Activated B cell treated with CpG ODN at 0.5 μM for 24 hours (primary cell): Measurements from ENCODE around the gene KASH5. TPM values are rescaled to one million over a fixed set of nuclear protein-coding genes. Genes with fewer than 3 reads are reported as not detected.

Experiments
- ATAC-seq: fragments of 200-7000 bp; cut with Tn5 transposase; one replicate; pipeline ENCODE4 v1.10.0; 2021; ENCODE audit warnings: low read depth, mild to moderate bottlenecking, moderate library complexity
- CTCF ChIA-PET: fragments of 350-600 bp; sonication (Branson Sonifier 250); formaldehyde crosslinking; loops from one replicate; lab custom pipeline; 2021; ENCODE audit warnings: antibody characterized with exemption; lab: Charles Lee
- POLR2A ChIA-PET: fragments of 350-600 bp; sonication (Branson Sonifier 250); formaldehyde crosslinking; loops from one replicate; lab custom pipeline; 2021; ENCODE audit warnings: antibody characterized with exemption; lab: Charles Lee
- DNase-seq: peaks from one replicate; pipeline ENCODE4 v3.0.0; 2022
- H3K27ac Mint-ChIP-seq: one replicate; pipeline ENCODE4 v1.8.0; 2020; ENCODE audit warnings: mixed read lengths
- H3K27me3 Mint-ChIP-seq: one replicate; pipeline ENCODE4 v1.8.0; 2021; ENCODE audit warnings: mixed read lengths
- H3K36me3 Mint-ChIP-seq: one replicate; pipeline ENCODE4 v1.8.0; 2021; ENCODE audit warnings: low read depth, mixed read lengths
- H3K4me1 Mint-ChIP-seq: one replicate; pipeline ENCODE4 v1.8.0; 2021; ENCODE audit warnings: mixed read lengths
- H3K4me3 Mint-ChIP-seq: one replicate; pipeline ENCODE4 v1.8.0; 2020; ENCODE audit warnings: mild to moderate bottlenecking, mixed read lengths
- H3K9me3 Mint-ChIP-seq: one replicate; pipeline ENCODE4 v1.8.0; 2020; ENCODE audit warnings: mixed read lengths
- intact Hi-C: fragments of 100-400 bp; cut with micrococcal nuclease; formaldehyde crosslinking; loops from one replicate; pipeline ENCODE4 v1.15.1; 2024
- total RNA-seq: library from RNA; stranded (reverse); gene quantifications from 2 replicates; pipeline ENCODE4 v1.2.3, GENCODE V29; 2022
- TF ChIP-seq, protein P1 (sequence below): fragments of 200-600 bp; IDR thresholded peaks from one replicate; pipeline ENCODE4 v1.8.0; 2022; ENCODE audit warnings: antibody characterized with exemption, mild to moderate bottlenecking

KASH5 gene
- total RNA-seq, 1 donor from 2014 or later, result 0.62 TPM

DNA sequence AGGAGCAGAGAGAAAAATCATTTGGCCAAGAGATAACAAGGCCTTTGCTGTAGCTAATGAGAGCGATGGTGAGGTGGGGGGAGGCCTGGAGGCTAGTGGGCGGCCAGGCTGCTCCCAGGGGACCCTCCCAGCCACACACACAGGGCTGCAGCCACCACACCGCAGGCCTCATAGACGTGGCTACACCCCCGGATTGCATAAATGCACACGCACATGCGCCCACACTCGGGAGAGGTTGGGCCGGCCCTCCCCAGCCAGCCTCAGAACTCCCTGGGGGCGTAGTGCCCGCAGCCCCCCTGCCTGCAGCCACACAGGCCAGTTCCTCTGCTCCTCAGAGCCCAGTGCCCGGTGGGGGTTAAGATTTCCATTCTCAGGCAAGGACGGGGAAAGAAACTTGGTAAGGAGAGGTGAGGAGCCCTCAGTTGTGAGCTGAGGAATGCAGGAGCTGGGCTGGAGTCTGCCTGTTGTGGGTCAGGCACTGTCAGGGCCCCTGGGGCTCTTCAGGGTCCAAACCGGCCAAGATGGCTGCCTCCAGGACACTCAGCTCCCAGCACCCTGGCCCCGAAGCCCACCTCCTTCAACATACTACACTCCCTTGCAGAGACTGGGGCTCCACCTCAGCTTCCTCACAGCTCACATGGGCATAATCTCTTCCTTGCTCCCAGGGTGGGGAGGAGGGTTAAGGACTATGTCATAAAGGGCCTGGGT is 27.2 kb downstream of the KASH5 start:
- Mint-ChIP-seq H3K36me3 (no peaks in the 10 kb centered on the region), H3K27ac (no peak overlapping the region), H3K27me3 (peaks cover 26% of the 10 kb centered on the region), H3K4me1 (peaks cover 37% of the 10 kb centered on the region), H3K4me3 (no peak overlapping the region), H3K9me3 (no peaks in the 10 kb centered on the region)
- DNase-seq, result no peak
- POLR2A ChIA-PET, result interaction anchor here (0.6 to 1.5 kb wide), 2 partner anchors 16 to 422 kb away, joined by 3 to 4 read pairs; partner anchors contain the start of genes GYS1 and RUVBL2
- TF ChIP-seq, protein P1, sequence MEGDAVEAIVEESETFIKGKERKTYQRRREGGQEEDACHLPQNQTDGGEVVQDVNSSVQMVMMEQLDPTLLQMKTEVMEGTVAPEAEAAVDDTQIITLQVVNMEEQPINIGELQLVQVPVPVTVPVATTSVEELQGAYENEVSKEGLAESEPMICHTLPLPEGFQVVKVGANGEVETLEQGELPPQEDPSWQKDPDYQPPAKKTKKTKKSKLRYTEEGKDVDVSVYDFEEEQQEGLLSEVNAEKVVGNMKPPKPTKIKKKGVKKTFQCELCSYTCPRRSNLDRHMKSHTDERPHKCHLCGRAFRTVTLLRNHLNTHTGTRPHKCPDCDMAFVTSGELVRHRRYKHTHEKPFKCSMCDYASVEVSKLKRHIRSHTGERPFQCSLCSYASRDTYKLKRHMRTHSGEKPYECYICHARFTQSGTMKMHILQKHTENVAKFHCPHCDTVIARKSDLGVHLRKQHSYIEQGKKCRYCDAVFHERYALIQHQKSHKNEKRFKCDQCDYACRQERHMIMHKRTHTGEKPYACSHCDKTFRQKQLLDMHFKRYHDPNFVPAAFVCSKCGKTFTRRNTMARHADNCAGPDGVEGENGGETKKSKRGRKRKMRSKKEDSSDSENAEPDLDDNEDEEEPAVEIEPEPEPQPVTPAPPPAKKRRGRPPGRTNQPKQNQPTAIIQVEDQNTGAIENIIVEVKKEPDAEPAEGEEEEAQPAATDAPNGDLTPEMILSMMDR, result no peak
- CTCF ChIA-PET, result interaction anchor here (1.9 kb wide), 1 partner anchor 24 kb away, joined by 5 read pairs; no protein-coding TSS in a partner anchor
- intact Hi-C loops, result no loop called here
- peak; percentile 79 for ATAC-seq

DNA sequence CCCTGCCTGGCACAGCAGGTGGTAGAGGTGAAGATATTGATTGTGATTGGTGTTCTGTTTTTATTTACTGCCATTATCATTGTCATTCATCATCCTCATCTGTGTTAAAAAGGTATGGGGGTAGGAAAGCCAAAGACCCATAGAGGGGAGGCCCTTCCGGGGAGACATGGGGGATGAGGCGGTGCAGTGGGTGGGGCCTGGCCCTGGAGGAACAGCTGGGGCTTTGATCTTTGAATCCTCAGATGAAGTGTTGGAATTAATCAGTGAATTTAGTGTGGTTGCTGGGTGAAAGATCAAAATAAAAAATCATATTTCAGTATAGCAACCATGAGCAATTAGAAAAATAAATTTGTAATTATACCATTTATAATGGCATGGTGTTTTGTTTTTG is 27.8 kb downstream of the KASH5 start:
- DNase-seq (no peak), ATAC-seq (no peak)
- Mint-ChIP-seq H3K4me1 (peaks cover 38% of the 10 kb centered on the region), H3K27me3 (peaks cover 32% of the 10 kb centered on the region), H3K27ac (no peak overlapping the region), H3K9me3 (no peaks in the 10 kb centered on the region), H3K4me3 (no peak overlapping the region), H3K36me3 (no peaks in the 10 kb centered on the region)
- POLR2A ChIA-PET, result interaction anchor here (0.6 to 1.5 kb wide), 2 partner anchors 16 to 422 kb away, joined by 3 to 4 read pairs; partner anchors contain the start of genes GYS1 and RUVBL2
- intact Hi-C loops, result no loop called here
- TF ChIP-seq, protein P1, result no peak
- CTCF ChIA-PET, result interaction anchor here (1.9 kb wide), 1 partner anchor 24 kb away, joined by 5 read pairs; no protein-coding TSS in a partner anchor

DNA sequence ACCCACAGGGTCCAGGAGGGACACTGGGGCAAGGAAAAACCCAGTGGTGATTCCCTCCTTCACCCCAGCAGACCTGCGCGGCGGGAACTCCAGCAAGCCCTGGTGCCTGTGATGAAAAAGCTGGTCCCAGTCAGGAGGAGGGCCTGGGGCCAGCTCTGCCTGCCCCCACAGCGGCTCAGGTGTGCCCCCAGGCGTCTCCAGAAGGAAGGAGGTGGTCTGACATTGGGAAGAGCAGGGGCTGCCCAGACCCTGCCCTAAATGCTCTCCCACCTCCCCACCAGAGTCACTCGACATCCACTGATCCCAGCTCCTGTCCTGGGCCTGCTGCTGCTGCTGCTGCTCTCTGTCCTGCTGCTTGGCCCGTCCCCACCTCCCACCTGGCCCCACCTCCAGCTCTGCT is 29.0 kb downstream of the KASH5 start:
- Mint-ChIP-seq H3K27me3 (peaks cover 44% of the 10 kb centered on the region), H3K9me3 (no peaks in the 10 kb centered on the region), H3K4me3 (no peak overlapping the region), H3K27ac (no peak overlapping the region), H3K4me1 (peaks cover 38% of the 10 kb centered on the region), H3K36me3 (no peaks in the 10 kb centered on the region)
- DNase-seq (no peak), ATAC-seq (no peak)
- TF ChIP-seq, protein P1, result no peak
- intact Hi-C loops, result no loop called here
- ChIA-PET POLR2A (interaction anchor here (1.2 kb wide), 1 partner anchor 14 kb away, joined by 5 read pairs; no protein-coding TSS in a partner anchor), CTCF (interaction anchor here (1.9 kb wide), 1 partner anchor 25 kb away, joined by 5 read pairs; no protein-coding TSS in a partner anchor)

DNA sequence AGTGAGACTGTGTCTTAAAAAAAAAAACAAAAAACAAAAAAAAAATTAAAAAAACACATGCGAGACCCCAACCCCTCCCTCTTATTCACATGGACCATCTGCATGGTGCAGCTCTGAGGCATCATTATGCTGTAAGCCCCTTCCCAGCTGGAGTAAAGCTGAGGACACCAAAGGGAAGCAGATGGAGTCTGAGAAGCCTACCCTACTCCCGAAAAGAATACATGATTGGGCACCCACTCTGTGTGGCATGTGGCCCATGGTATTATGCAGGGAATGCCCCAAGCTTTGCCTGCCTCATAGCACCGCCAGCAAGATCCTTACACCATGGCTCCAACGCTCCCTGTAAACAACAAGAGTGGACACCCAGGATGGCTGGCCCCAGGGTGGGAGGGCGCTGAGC is 30.5 kb downstream of the KASH5 start:
- H3K27me3 Mint-ChIP-seq, result peaks cover 51% of the 10 kb centered on the region
- intact Hi-C loops, result no loop called here
- DNase-seq (no peak), ATAC-seq (no peak)
- H3K27ac Mint-ChIP-seq, result no peak overlapping the region
- H3K4me3 Mint-ChIP-seq, result no peak overlapping the region
- no peaks in the 10 kb centered on the region for H3K9me3 Mint-ChIP-seq
- peaks cover 45% of the 10 kb centered on the region for H3K4me1 Mint-ChIP-seq
- POLR2A ChIA-PET, result interaction anchor here (0.9 kb wide), 1 partner anchor 8 kb away, joined by 3 read pairs; no protein-coding TSS in a partner anchor
- CTCF ChIA-PET, result no interaction called here
- TF ChIP-seq, protein P1, result no peak
- H3K36me3 Mint-ChIP-seq, result no peaks in the 10 kb centered on the region

DNA sequence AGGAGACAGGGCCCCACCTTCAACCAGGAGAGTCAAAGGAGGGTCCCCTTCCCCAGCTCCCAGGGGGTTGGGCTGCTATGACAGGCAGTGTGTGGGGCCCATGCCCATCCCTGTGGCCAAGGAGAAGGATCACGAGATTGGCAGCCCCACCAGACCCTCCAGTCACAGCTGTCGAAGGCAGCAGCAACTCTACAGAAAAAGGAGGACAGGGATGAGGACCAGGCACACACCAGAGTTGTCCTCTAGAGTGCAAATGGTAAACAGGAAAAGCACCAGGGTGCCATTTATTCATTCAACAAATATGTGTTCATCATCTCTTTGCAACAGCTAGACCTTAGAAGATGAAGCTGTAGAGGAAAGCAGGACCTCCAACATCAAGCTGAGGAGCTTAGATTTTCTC is 31.1 kb downstream of the KASH5 start:
- Mint-ChIP-seq H3K9me3 (no peaks in the 10 kb centered on the region), H3K4me3 (no peak overlapping the region), H3K36me3 (no peaks in the 10 kb centered on the region), H3K27ac (no peak overlapping the region), H3K4me1 (peaks cover 47% of the 10 kb centered on the region), H3K27me3 (peaks cover 57% of the 10 kb centered on the region)
- ChIA-PET POLR2A (interaction anchor here (0.9 kb wide), 1 partner anchor 9 kb away, joined by 3 read pairs; no protein-coding TSS in a partner anchor), CTCF (no interaction called here)
- DNase-seq (no peak), ATAC-seq (no peak)
- intact Hi-C loops, result no loop called here
- TF ChIP-seq, protein P1, result no peak
